ENCODE measurements around the gene PGP.

The PGP gene

GRCh38 chr16:2188395-2188794, 26.2 kb downstream of the PGP start:
- no peak for FAIRE-seq
- DNase-seq (ENCODE audit: extremely low spot score, insufficient read length, low read depth): no peak

GRCh38 chr16:2187212-2187611, 27.4 kb downstream of the PGP start:
- no peak for FAIRE-seq

DNA sequence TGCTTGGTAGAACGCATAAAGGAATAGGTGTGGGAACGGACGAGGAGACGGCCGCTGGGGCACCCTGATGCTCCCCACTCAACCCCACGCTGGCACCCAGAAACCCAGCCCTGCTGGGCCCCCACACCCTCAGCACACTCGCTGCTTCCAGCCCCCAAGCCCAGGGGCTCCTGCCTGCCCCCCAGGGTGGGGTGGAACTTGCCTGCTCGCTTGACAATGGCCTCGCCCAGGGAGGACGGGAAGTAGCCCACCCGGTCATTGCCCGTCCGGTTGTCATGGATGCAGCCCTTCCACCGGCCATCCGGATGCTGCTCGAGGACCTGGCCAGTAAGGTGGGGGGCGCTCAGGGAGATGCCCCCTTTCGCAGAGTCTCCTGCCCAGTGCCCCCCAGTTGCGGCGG, 28.1 kb downstream of the PGP start:
- DNase-seq (ENCODE audit: extremely low spot score, insufficient read length, low read depth): no peak
- FAIRE-seq: no peak

More at GRCh38 chr16:2187212-2187611, 27.4 kb downstream of the PGP start:
- DNase-seq (ENCODE audit: extremely low spot score, insufficient read length, low read depth): no peak

DNA sequence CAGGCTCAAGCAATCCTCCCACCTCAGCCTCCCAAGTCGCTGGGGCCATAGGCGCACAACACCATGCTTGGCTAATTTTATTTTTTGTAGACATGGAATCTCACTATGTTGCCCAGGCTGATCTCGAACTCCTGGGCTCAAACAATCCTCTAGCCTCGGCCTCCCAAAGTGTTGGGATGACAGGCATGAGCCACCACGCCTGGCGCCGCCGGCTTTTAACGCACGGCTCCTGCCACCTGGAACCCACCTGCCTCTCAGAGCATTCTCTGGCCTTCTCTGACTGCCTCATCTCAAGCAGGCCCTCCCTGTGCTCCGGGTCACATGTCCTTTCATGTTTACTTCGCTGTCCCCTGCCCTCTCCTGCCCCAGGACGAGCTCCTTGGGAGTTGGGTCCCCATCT, 28.6 kb downstream of the PGP start:
- no peak for DNase-seq (ENCODE audit: extremely low spot score, insufficient read length, low read depth)
- FAIRE-seq: no peak

GRCh38 chr16:2184962-2185361, 29.7 kb downstream of the PGP start:
- FAIRE-seq: no peak

GRCh38 chr16:2184346-2184745, 30.3 kb downstream of the PGP start:
- DNase-seq (ENCODE audit: extremely low spot score, insufficient read length, low read depth) (no peak), FAIRE-seq (no peak)

More at GRCh38 chr16:2184962-2185361, 29.7 kb downstream of the PGP start:
- no peak for DNase-seq (ENCODE audit: extremely low spot score, insufficient read length, low read depth)

- FAIRE-seq (no peak), DNase-seq (ENCODE audit: extremely low spot score, insufficient read length, low read depth) (no peak)
These were observed 31.0 kb downstream of the PGP start for GRCh38 chr16:2183671-2184070.

DNA sequence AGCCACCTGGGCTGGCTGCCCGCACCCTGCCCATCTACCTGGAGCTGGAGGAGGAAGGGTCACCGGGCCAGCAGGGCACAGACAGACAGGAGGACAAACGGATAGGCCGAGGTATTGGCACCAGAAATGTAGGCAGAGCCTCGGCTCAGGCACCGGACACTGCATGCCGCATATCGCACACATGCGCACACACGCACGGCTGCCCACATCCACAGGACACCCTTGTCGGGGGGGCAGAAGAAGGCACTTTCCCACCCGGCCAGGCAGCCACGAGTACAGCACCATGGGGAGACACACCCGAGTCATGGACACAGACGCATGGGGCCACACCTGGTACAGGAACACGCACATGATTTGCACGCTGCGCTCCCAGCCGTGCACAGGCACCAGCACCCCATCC, 32.7 kb downstream of the PGP start:
- DNase-seq (ENCODE audit: extremely low spot score, insufficient read length, low read depth) (no peak), FAIRE-seq (no peak)

GRCh38 chr16:2180962-2181923, 33.4 kb downstream of the PGP start:
- FAIRE-seq: no peak
- no peak for DNase-seq (ENCODE audit: extremely low spot score, insufficient read length, low read depth)

GRCh38 chr16:2180461-2180860, 34.2 kb downstream of the PGP start:
- no peak for FAIRE-seq
- DNase-seq (ENCODE audit: extremely low spot score, insufficient read length, low read depth): no peak

DNA sequence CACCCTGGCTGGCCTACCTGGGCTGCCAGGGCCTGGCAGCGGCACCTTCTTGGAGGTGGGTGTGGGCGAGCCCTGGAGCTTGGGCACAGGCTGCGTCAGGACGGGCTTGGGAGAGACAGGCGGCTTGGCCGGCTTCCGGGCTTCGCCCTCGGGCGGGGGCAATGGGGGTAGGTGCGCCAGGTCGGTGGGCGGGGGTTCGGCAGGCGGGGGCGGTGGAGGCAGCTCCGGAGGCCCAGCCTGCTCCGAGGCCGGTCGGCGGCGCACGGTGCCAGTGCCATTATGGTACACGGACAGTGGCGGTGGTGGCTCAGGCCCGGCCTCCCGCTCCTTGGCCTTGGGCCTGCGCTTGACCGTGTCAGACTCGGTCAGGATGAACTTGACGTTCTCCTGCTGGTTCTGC, 35.1 kb downstream of the PGP start:
- DNase-seq (ENCODE audit: extremely low spot score, insufficient read length, low read depth) (no peak), FAIRE-seq (no peak)

DNA sequence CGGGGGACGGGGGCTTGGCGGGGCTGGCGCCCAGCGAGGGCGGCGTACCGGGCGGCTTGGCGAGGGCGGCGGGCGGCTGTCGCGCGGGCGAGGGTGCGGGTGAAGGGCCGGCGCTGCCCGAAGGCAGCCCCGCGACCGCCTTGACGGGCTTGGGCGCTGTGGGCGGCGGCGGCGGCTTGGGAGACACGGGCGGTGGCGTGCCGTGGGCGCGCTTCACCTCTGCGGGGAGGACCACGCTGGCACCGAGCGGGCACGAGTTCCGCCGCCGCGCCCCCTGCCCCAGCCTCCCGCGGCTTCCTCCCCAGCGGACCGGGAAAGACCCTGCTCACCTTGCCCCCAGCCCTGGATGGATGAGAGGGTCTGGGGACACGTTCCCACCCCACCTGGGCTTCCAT, 35.5 kb downstream of the PGP start:
- no peak for FAIRE-seq
- DNase-seq (ENCODE audit: extremely low spot score, insufficient read length, low read depth): no peak

GRCh38 chr16:2178321-2179106, 36.1 kb downstream of the PGP start:
- DNase-seq (ENCODE audit: extremely low spot score, insufficient read length, low read depth): no peak

GRCh38 chr16:2177561-2177960, 37.1 kb downstream of the PGP start:
- no peak for FAIRE-seq
- DNase-seq (ENCODE audit: extremely low spot score, insufficient read length, low read depth): no peak

More at GRCh38 chr16:2178321-2179106, 36.1 kb downstream of the PGP start:
- FAIRE-seq: no peak

DNA sequence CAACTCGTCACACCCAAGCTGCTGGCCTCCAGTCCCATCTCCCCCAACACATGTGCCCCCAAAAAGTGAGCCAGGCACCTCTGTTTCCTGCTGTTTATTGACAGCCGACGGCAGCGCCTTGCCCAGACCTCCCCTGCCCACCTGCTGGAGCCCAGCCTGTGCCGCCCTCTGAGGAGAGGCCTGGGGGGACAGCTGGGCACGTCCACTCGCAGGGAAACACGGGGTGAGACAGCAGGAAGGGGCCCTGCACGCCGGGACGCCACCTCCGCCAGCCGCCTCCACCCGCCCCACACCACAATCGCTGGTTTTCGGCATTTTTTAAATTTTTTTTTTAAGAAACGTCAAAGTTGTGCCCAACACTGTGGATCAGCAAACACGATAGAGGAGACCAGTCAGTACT, 37.5 kb downstream of the PGP start:
- DNase-seq (ENCODE audit: extremely low spot score, insufficient read length, low read depth): no peak

GRCh38 chr16:2176047-2176446, 38.6 kb downstream of the PGP start:
- no peak for FAIRE-seq
- no peak for DNase-seq (ENCODE audit: extremely low spot score, insufficient read length, low read depth)

More for the DNA sequence above, 37.5 kb downstream of the PGP start:
- no peak for FAIRE-seq

DNA sequence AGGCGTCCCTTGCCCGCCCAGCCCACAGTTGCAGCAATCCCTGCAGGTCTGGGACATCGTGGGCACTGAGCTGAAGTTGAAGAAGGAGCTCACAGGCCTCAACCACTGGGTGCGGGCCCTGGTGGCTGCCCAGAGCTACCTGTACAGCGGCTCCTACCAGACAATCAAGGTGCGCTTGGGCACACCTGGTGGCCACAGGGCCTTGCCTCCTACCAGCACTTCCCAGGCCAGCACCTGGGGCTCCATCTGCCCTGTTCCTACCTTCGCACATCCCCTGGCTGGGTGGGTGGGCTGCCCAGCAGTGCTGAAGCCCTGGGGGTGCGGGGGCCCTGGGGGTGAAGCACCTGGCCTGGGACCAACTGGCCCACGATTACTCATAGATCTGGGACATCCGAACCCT, 39.2 kb downstream of the PGP start:
- FAIRE-seq (no peak), DNase-seq (ENCODE audit: extremely low spot score, insufficient read length, low read depth) (no peak)

- no peak for FAIRE-seq
- DNase-seq (ENCODE audit: extremely low spot score, insufficient read length, low read depth): no peak
These were observed 40.1 kb downstream of the PGP start for GRCh38 chr16:2174396-2175131.

DNA sequence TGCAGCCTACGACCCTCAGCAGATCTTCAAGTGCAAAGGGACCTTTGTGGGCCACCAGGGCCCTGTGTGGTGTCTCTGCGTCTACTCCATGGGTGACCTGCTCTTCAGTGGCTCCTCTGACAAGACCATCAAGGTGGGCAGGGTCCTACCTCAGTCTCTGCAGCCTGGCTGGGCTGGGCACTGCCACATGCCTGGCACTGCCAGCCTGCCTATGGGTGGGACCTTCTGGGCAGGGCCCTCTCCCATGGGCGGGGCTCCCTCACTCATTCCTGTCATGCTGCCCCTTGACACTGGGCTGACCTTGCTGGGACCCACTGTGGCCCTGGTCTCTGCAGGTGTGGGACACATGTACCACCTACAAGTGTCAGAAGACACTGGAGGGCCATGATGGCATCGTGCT, 40.7 kb downstream of the PGP start:
- FAIRE-seq: no peak
- no peak for DNase-seq (ENCODE audit: extremely low spot score, insufficient read length, low read depth)

GRCh38 chr16:2173366-2173765, 41.3 kb downstream of the PGP start:
- FAIRE-seq (no peak), DNase-seq (ENCODE audit: extremely low spot score, insufficient read length, low read depth) (no peak)

Data from GM18507 (cell line).